HT1080 (cell line): ENCODE data around the gene SYT9. TPM values are rescaled to one million over a fixed set of nuclear protein-coding genes. Genes with fewer than 3 reads are reported as not detected.

Experiments
- DNase-seq: peaks from one replicate; pipeline ENCODE4 v3.0.0-alpha.2; 2015; ENCODE audit warnings: low read depth
- total RNA-seq: library from RNA; depleted of rRNA; stranded (reverse); fragments of >200 nt; shearing (Covaris generic); gene quantifications from 2 replicates; pipeline ENCODE4 v1.2.3, GENCODE V29; 2014

The SYT9 gene
- total RNA-seq, 1 experiment from 2014 or later, result 0.11 TPM

DNA sequence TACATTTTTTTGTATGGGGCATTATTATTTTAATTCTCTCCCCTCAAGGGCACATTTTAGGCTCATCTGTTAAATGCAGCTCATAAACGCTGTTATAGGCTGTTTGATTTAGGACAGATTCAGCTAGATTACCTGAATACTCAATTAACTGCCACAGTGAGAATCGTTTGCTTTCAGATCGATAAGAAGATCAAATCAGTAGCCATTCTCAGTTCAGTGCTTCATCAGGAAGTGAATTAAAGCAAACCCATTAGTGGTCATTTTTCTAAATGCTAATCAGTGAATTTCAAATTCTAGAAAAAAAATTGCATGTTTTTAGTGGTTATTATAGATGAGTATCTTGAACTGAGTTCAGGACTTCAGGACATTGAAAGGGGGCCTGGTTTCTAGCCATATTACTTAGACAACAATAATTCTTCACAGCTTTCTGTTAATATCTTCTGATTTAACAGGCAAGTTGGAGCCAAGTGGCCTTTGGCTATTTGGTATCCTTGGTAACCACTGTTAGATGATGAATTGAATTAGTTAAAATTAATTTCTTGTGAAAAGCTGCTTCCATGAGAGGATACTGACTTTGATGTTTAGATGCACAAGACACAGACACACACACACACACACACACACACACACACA, 18.6 kb downstream of the SYT9 start:
- DNase-seq, result no peak

DNA sequence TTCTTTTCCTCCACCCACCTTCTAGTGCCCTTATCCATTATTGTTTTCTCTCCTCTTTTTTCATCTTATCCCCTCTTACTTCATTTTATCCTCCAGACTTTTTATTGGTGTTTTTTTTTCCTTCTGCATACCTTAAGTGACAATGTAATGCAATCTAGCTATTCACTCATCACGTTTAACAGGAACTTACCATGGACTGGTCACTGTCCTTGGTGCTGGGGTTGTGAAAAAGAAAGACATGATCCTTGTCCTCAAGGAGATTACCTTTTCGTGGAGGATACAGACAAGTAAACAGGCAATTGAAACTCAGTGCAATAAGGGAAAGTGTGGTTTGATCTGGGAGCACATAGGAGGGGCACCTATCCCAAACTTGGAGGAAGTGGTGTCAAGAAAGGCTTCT, 20.7 kb downstream of the SYT9 start:
- DNase-seq, result no peak

DNA sequence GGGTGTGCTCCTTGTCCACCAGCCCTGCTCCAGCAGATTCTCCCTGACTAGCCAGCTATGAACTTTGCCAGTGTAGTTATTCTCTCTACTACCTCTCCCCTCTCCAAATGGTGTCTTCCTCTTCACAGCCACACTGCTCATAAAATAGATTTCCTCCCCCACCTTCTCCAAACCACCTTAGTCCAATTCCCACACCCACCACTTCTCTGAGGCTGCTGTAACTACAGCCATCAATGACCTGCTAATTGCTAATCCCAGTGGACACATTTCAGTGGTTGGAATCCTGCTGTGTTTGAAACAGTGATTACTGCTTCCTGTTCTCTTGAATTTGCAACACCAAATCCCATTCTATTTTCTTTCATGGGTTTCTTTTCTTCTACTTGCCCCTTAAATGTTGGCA, 23.4 kb downstream of the SYT9 start:
- DNase-seq, result no peak

DNA sequence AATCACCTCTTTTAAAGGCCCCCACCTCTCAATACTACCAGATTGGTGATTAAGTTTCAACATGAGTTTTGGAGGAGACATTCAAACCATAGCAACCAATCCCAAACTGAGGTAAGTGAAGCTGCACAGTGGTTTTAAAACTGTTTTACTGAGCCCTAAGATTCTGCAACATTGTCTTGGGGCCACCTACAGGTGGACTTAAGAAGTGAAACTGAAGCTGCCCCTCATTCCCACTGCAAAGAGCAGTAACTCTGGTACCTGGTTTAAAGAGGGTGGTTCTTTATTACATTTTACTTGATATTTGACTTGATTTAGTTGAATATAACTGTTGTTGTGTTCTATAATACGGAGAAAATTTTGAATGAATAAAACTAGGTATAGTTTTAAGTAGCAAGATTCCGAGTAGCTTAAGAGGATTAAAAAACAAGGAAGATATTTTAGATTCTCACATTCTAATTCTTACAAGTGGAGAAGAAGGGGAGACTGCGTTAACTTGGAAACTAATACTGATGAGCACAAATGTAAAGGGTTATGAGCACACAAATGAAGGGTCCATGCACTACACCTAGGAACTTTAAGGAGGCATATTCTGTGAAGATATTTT, 26.7 kb downstream of the SYT9 start:
- peak; percentile 44 for DNase-seq

DNA sequence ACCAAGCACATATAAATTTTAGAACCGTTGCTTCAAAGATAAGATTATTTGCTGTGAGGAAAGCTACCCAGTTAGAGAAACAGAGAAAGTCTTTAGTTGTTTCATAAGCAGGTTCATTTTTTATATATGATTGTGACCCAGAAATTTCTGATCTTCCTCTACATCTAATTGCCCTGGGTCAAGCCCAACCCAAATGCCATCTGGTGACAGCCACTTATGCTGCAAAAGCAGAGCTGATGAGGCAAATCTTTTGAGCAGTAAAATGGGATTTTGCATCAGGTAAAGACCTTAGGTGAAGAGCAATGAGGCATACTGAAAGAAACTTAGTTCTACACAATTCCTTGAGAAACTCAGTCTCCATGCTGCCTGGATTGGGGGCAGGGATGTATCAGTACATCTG, 28.0 kb downstream of the SYT9 start:
- DNase-seq, result no peak

DNA sequence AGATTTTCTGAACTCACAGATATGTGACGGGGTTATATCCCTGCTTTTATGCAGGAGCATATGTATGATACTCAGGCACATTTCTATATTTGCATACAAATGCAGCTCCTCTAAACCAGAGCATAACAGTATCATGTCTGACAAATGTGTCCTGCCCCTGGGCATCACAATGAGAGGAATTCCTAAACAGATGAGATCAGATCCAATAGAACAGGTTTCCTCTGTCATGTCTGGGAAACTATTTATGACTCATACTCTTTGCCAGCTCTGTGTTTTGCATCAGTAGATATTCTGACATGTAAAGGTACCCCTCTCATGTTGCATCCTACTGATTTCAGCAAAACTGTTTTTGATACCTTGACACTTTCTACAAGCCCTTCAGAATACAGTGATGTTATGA, 29.4 kb downstream of the SYT9 start:
- DNase-seq, result peak; percentile 70

DNA sequence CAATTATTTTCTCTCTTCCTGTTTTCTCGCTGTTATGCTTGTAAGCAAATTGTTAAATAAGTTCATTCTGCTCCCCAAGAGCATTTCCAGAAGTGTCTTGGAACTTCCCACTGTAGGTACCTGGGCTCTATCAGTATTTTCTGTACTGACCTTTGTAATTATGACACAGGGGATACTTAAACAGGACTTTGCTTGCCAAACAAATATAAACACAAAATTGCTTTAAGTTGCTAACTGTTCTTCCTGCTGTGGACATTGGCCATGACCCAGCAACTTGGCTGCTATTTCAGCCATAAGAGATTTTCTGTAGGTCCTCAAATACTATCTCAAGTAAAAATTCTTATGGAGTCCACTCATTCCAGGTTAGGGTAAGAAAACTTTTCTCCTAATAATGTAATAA, 30.1 kb downstream of the SYT9 start:
- no peak for DNase-seq

DNA sequence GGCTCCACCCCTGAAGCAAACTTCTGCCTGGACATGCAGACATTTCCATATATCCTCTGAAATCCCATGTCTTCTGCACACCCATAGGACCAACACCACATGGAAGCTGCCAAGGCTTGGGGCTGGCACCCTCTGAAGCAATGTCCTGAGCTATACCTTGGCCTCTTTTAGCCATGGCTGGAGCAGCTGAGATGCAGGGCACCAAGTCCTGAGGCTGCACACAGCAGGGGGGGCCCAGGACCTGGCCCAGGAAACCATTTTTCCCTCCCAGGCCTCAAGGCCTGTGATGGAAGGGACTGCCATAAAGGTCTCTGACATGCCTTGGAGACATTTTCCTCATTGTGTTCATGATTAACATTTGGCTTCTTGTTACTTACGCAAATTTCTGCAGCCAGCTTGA, 34.5 kb downstream of the SYT9 start:
- no peak for DNase-seq

DNA sequence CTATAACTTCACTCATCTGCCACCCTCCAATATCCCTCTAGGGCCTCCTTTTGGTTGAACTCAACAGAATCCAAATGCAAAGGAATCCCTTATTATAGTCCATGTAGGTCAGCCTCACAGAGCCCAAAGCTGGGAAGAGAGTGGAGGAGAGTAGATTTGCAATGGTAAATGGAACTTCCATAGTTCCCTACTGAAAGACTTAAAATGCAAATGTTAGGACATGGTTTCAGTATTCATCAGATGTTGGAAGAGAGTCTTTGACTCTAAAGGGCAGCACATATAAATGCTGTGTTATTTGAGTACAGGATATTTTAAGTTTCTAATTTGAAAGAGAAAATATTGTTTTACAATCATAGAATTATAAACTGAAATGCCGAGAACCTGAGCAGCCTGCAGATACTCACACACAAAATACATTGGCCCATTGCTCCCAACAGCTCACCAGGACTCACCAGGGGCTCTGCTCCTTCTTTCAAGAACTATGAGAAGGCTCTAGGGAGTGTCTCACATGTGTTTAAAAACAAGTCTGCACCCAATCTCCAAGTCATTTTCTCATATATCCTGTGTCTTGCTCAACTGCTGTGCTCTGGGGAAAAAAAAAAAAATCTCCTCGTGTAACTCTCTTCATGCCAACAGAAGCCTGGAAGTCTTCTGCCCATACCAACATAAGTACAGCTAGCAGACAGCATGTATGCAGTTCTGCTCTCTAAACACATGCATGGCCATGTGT, 39.6 kb downstream of the SYT9 start:
- DNase-seq, result no peak

DNA sequence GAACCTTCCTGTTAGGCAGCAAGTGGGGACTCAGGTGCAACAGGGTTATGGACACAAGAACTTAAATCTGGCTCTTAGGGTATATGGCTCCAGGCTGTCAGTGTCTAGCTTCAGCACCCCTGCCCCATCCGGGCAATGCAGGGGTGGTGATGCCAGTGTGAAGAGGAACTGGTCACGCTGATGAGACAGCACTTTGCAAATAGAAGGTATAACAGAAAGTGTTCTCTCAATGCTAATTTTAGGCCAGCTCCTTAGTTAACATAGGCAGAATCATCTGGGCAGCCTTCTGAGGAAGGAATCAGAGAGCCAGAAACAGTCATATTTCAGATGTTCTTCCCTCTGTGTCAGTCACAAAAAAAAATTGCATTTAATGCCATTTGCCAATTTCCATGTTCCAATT, 41.2 kb downstream of the SYT9 start:
- no peak for DNase-seq

DNA sequence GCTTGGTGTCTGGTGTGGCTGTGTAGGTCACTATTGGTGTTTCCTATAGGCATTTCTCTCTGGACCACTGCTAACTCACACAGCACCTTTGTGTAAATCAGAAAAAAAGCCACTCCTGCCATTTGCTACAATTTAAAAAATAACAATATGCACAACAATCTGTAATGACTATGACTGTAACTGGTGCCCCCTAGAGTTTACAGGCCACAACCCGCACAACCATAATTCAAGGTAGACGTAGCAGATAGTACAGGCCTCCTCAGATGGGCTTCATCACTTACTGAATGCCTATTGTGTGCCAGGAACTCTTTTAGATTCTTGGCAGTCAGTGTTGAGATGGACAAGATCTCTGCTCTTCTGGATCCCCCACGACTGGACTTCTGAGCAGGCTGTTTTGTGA, 47.7 kb downstream of the SYT9 start:
- DNase-seq, result no peak

DNA sequence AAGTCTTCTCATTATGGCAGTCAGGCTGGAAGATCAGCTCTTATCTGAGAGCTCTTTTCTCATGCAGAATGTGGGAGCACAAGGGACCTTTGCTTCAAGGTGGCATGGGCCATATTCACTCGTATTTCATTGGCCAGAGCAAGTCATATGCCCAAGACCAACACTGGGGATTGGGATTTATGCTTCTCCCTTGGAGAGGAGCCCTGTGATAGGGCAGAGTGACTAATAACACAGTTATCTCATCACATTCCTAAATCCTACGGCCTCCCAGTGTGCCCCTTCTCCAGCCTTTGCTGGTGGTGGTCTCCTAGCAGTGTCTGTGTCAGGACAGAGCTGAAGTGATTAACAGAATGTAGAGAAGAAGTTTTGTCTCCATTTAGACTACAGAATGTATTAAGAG, 48.6 kb downstream of the SYT9 start:
- DNase-seq, result peak; percentile 1

DNA sequence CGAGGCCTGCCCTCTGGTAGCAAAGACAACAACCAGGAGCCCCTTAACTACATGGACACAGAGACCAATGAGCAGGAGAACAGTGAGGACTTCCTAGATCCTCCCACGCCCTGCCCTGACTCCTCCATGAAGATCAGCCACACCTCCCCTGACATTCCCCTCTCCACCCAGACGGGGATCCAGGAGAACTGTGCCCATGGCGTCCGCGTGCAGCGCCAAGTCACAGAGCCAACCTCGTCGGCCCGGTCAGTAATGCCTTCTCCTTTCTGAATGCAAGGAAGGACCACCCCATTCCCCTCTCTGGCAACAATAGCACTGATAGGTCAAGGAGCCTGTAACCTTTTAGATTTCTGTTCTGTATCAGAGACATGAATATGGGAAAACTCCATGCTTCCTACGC, 51.4 kb downstream of the SYT9 start:
- no peak for DNase-seq

DNA sequence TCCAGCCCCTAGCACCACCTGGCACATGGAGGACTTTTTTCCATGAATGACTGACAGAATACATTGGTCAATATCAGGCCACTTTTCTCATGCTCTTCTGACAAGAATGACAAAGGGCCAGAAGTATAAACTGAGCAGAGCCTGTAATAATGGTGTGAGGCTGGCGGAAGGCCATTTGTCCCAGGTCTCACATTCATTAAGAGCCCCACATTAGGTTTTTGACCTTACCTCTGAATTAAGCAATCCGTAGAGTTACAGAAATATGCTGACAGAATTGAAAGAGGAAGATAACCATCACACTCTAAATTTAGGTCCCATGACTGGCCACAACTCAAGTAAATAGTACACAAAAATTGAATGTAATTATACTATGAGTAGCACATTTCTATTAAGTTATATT, 55.2 kb downstream of the SYT9 start:
- DNase-seq, result no peak

DNA sequence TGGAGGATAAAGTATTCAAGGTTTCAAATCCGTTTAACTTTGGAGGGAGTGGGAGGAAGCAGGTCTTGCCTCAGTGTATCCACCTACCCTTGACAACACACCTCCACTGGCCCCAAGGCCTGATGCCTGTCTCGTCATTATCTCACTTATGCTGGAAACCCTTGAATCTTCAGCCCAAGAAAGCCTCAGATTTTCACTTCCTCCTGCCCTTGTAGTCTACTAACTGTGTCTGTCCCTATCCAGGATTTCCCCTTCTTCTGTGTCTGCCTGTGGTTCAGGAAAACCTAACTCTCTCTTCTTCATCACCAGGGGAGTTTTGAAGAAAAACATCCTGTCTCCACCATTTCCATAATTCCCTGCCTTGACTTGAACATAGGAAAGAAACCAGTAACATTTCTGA, 56.1 kb downstream of the SYT9 start:
- no peak for DNase-seq

DNA sequence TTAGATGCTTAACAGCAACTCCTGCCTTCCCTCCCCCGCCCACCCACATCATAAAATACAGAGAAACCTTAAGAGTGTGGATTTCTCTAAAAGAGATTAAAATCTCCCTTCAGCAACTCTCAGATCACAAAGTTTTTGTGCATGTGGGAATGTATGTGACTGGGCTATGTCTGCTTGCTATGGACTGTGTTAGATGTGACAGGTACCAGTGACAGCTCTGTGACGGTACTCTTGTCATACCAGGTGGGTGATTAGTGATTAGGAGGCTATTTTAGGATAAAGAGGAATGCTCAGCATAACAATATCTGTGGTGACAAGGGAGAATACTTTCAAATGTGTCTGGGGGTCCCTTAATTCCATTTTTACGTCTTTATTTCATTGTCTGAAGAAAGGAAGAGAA, 60.2 kb downstream of the SYT9 start:
- DNase-seq, result no peak

DNA sequence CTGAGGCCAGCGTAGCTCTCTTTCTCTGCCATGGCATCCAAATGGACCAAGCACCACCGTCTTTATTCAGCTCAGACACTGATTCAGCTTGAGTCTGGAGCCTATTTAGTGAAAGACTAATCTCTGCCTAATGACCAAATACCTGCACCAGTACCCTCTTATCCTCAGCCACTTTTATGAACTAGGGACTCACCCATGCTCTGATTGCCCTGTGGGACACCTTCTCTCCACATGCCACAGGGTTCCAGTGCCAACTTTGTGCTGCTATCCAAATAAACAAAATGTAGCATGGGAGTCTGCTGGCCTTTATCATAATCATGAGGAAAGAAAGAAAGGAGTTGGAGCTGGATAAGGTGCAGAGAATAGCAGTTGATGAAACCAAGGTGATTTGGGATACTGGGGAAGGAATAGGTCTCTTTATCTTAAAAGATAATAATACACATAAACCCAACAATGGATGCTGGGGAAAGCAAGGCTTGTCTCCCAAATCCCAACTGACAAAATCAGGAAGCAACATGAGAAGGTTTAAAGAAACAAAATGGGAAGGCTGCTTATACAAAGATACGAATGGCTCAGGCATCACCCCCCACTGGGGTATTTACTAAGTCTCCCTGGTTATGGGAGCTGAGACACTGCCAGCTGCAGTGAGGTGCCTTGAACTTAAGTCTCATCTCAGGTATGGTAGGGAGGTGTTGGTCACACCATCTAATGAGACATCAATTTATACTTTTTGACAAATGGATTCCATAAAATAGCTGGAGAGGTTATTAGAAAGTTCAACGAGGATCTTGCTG, 63.3 kb downstream of the SYT9 start:
- DNase-seq, result no peak

DNA sequence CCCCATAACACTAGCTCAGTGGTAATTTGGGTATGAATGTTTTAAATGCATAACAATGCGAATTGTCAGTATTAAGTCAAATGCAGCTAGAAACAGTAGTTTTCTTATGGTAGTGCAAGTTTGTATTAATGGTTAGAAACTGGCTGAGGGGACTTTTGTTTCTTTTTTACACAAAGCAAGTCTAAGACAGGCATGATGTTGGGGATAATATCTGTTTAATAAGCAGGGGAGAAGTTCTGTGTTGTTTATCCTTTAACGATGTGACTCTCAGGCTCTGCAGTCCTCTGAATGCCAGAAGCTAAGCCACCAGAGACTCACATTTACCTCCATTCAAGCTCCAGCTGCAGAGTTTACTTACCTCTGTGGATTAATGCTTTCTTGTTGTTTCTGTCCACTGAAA, 67.8 kb downstream of the SYT9 start:
- no peak for DNase-seq

DNA sequence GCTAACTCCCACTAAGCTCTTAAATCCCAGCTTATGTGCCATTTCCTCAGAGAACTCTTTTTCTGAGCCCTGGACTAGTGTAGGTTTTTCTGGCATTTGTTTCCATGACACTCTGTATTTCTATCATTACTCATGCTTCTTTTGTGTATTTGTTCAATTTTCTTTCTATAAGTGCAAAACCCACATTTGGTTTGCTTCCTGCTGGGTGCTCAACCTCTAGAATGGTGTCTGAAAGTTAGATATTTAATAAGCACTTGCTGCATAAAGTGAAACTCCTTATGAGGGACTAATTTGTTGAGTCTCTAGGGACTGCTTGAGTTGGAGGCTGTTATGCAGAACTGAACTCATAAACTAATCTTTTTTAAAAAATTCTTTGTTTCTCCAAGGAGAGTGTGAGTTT, 68.6 kb downstream of the SYT9 start:
- no peak for DNase-seq

DNA sequence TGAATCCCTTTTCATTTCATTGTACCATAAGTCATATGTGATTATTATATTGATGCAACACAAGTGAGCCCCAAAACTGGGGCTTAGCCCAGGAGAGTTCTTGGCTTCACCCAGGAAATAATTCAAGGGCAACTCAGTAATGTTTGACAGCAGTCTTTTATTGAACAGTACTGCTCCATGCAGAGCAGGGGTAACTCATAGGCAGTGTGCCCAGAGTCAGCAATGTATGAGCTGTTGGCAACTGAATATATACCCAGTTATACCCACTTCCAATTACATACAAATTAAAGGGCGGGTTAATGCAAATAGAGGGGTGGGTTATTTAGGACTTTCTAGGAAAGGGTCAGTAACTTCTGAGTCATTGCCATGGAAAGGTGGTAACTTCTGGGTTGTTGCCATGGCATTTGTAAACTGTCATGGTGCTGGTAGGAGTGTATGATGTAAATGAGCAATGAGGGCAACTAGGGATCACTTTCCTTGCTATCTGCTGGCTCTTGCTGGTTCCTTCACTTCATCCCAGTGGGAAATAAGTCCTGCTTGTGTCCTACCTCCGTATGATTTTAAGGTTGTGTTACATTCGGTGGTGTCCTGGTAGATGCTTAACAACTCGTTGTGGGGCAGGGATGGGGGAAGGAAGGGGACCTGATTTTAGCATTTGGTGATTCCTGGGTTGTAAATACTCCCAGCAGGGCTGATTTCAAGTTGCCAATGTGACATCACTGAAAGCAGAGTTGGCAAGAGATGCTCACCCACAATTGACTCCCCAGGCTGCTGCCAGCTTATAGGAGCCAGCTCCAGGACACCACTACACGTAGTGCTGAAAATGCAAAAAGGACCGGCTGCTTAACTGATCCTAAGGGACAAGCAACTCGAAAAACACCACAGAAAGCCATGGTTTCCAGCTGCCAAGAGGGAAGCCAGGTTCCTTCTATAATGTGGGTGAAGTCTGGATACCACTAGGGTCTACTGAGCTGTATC, 70.1 kb downstream of the SYT9 start:
- no peak for DNase-seq

DNA sequence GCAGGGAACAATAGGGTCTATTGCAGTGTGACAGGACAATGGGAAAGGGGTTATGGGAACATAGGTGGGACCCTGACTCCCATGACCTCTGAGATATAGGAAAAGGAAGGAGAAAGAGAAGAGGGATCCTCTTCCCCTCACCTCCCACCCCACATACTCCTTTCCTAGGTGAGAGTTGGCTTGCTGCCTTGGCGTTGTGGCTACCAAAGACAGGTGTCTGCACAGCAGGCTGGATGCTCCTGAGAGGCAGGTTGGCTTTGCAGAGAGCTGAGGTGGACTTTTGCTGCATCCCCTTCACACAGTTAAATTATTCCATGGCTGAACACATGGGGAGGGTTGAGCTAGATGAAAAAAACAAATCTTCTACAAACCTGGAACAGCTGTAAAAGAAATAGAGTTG, 80.7 kb downstream of the SYT9 start:
- no peak for DNase-seq
